CD4-positive, alpha-beta T cell (primary cell): ENCODE measurements around the gene RB1. TPM values are rescaled to one million over a fixed set of nuclear protein-coding genes. Genes with fewer than 3 reads are reported as not detected.
"Not testable (repeated sequence)": the region's sequence is repeated elsewhere in the genome, so short reads cannot be mapped to it uniquely, and the experiment has no call there.

Experiments used
- ATAC-seq: fragments of 200-7000 bp; cut with Tn5 transposase; one replicate; pipeline ENCODE4 v1.10.0; 2022; ENCODE audit warnings: mild to moderate bottlenecking; ENCODE audit not compliant: poor library complexity
- CTCF ChIA-PET: fragments of 350-600 bp; sonication (Branson Sonifier 250); formaldehyde crosslinking; loops from one replicate; lab custom pipeline; 2021; ENCODE audit warnings: antibody characterized with exemption, inconsistent platforms; lab: Charles Lee
- POLR2A ChIA-PET: fragments of 350-600 bp; sonication (Branson Sonifier 250); formaldehyde crosslinking; loops from one replicate; lab custom pipeline; 2021; ENCODE audit warnings: antibody characterized with exemption, inconsistent platforms; lab: Charles Lee
- DNase-seq, 14 experiments: peaks; one replicate each; pipeline ENCODE4 v3.0.0-alpha.2; 2013 to 2020; ENCODE audit warnings: mixed read lengths in 2 of 14
- H3K27ac ChIP-seq, 2 donors: one replicate each; pipeline versions ENCODE4 v1.5.1 to v1.7.0; 2013; ENCODE audit warnings: low read length in 2 of 2, low read depth in 1 of 2, mild to moderate bottlenecking in 1 of 2
- H3K27me3 ChIP-seq, 2 experiments: 1 replicate in 1 of 2; 2 replicates in 1 of 2; pipeline versions ENCODE4 v1.6.1 to v1.7.0; 2013; ENCODE audit warnings: low read length in 2 of 2, control low read depth in 1 of 2, mild to moderate bottlenecking in 1 of 2, moderate library complexity in 1 of 2; ENCODE audit not compliant: insufficient read depth in 2 of 2, control insufficient read depth in 1 of 2
- H3K36me3 ChIP-seq: one replicate; pipeline ENCODE4 v1.6.1; 2013; ENCODE audit warnings: low read length, control low read depth; ENCODE audit not compliant: insufficient read depth
- H3K4me1 ChIP-seq: one replicate; pipeline ENCODE4 v1.6.1; 2013; ENCODE audit warnings: low read length, control low read depth; ENCODE audit not compliant: insufficient read depth
- H3K4me3 ChIP-seq: one replicate; pipeline ENCODE4 v1.5.1; 2013; ENCODE audit warnings: mild to moderate bottlenecking, low read length, moderate library complexity
- H3K9me3 ChIP-seq, 2 experiments: 1 replicate in 1 of 2; 2 replicates in 1 of 2; pipeline versions ENCODE4 v1.6.1 to v1.7.0; 2013; ENCODE audit warnings: low read length in 2 of 2, mild to moderate bottlenecking in 2 of 2, control low read depth in 1 of 2, moderate library complexity in 1 of 2; ENCODE audit not compliant: control insufficient read depth in 1 of 2, insufficient read depth in 1 of 2
- H3K27ac Mint-ChIP-seq: one replicate; pipeline ENCODE4 v1.8.0; 2020; ENCODE audit warnings: mixed read lengths
- H3K27me3 Mint-ChIP-seq: one replicate; pipeline ENCODE4 v1.8.0; 2021; ENCODE audit warnings: mixed read lengths
- H3K36me3 Mint-ChIP-seq: one replicate; pipeline ENCODE4 v1.8.0; 2021; ENCODE audit warnings: low read depth, mixed read lengths
- H3K4me1 Mint-ChIP-seq: one replicate; pipeline ENCODE4 v1.8.0; 2021; ENCODE audit warnings: low read depth, mixed read lengths
- H3K4me3 Mint-ChIP-seq: one replicate; pipeline ENCODE4 v1.8.0; 2020; ENCODE audit warnings: mild to moderate bottlenecking, mixed read lengths
- H3K9me3 Mint-ChIP-seq: one replicate; pipeline ENCODE4 v1.8.0; 2020; ENCODE audit warnings: mixed read lengths
- CTCF ChIP-seq: fragments of 200-600 bp; IDR thresholded peaks from one replicate; pipeline ENCODE4 v1.8.0; 2022; ENCODE audit warnings: antibody characterized with exemption, mild to moderate bottlenecking
- intact Hi-C, 2 experiments: fragments of 100-400 bp; cut with DNase I in 1 of 2; cut with micrococcal nuclease in 1 of 2; formaldehyde crosslinking; loops; one replicate each; pipeline versions ENCODE4 v1.15.1 to v1.9.0; 2023 to 2025; cut with DNase I, micrococcal nuclease
- total RNA-seq, 174 experiments: library from RNA in 2 of 174; stranded (reverse) in 2 of 174; gene quantifications; one replicate each; pipeline ENCODE4 v1.2.3 and lab custom pipeline; 2021 to 2026

Gene RB1
- total RNA-seq, 2 experiments from 2014 or later, result 14.9 to 18.4 TPM

- no peak overlapping the region for H3K27ac ChIP-seq
- no peaks in the 10 kb centered on the region for H3K4me1 ChIP-seq
- Mint-ChIP-seq H3K27me3 (no peaks in the 10 kb centered on the region), H3K4me1 (no peaks in the 10 kb centered on the region), H3K9me3 (peaks cover 13% of the 10 kb centered on the region), H3K27ac (no peak overlapping the region), H3K36me3 (peaks cover 70% of the 10 kb centered on the region), H3K4me3 (no peak overlapping the region)
- CTCF ChIA-PET, result no interaction called here
- DNase-seq (no peak), ATAC-seq (no peak)
- H3K27me3 ChIP-seq, result no peaks in the 10 kb centered on the region
- intact Hi-C loops, result no loop called here
- TF ChIP-seq CTCF, result no peak
- H3K9me3 ChIP-seq, result peaks cover 0 to 13% of the 10 kb centered on the region in 2 experiments
- POLR2A ChIA-PET, result interaction anchor here (1.2 kb wide), 1 partner anchor 179 kb away, joined by 3 read pairs; the partner anchor contains the start of gene RCBTB2
- H3K36me3 ChIP-seq, result peaks cover 21% of the 10 kb centered on the region
- H3K4me3 ChIP-seq, result no peak overlapping the region
Measured at GRCh38 chr13:48353590-48353989, 50.0 kb downstream of the RB1 start.

GRCh38 chr13:48355524-48355923 is 52.0 kb downstream of the RB1 start:
- H3K4me3 ChIP-seq, DNase-seq, H3K27me3 ChIP-seq, H3K27ac Mint-ChIP-seq, intact Hi-C loops, H3K4me1 ChIP-seq, ATAC-seq, H3K4me3 Mint-ChIP-seq, H3K27me3 Mint-ChIP-seq, H3K4me1 Mint-ChIP-seq, H3K27ac ChIP-seq, POLR2A ChIA-PET, CTCF ChIA-PET: not testable (repeated sequence)
- peaks cover 60% of the 10 kb centered on the region for H3K36me3 Mint-ChIP-seq
- Histone ChIP-seq H3K9me3 (peaks cover 0 to 13% of the 10 kb centered on the region in 2 experiments), H3K36me3 (peaks cover 12% of the 10 kb centered on the region)
- H3K9me3 Mint-ChIP-seq, result peaks cover 12% of the 10 kb centered on the region

GRCh38 chr13:48356750-48357149 is 53.2 kb downstream of the RB1 start:
- Mint-ChIP-seq H3K4me1 (no peaks in the 10 kb centered on the region), H3K27me3 (no peaks in the 10 kb centered on the region), H3K4me3 (no peak overlapping the region), H3K9me3 (peaks cover 12% of the 10 kb centered on the region), H3K36me3 (peaks cover 47% of the 10 kb centered on the region), H3K27ac (no peak overlapping the region)
- TF ChIP-seq CTCF, result no peak
- H3K4me1 ChIP-seq, result no peaks in the 10 kb centered on the region
- H3K4me3 ChIP-seq, result no peak overlapping the region
- CTCF ChIA-PET, result no interaction called here
- H3K27ac ChIP-seq, result no peak overlapping the region
- H3K27me3 ChIP-seq, result no peaks in the 10 kb centered on the region
- no peak for ATAC-seq
- intact Hi-C loops, result no loop called here
- H3K9me3 ChIP-seq, result peaks cover 0 to 13% of the 10 kb centered on the region in 2 experiments
- no peak for DNase-seq
- H3K36me3 ChIP-seq, result peaks cover 4% of the 10 kb centered on the region
- POLR2A ChIA-PET, result interaction anchor here (1.0 to 1.1 kb wide), 2 partner anchors 55 to 319 kb away, joined by 3 read pairs; no protein-coding TSS in a partner anchor

- no peak for ATAC-seq
- H3K36me3 Mint-ChIP-seq, result peaks cover 47% of the 10 kb centered on the region
- H3K4me1 ChIP-seq, result no peaks in the 10 kb centered on the region
- no peak overlapping the region for H3K4me3 Mint-ChIP-seq
- peaks cover 12% of the 10 kb centered on the region for H3K36me3 ChIP-seq
- no peaks in the 10 kb centered on the region for H3K9me3 Mint-ChIP-seq
- ChIA-PET CTCF (no interaction called here), POLR2A (no interaction called here)
- H3K4me1 Mint-ChIP-seq, result no peaks in the 10 kb centered on the region
- no peak for TF ChIP-seq CTCF
- H3K27me3 Mint-ChIP-seq, result no peaks in the 10 kb centered on the region
- H3K27ac Mint-ChIP-seq, result no peak overlapping the region
- no peak overlapping the region for H3K4me3 ChIP-seq
- no peaks in the 10 kb centered on the region for H3K9me3 ChIP-seq
- no peak for DNase-seq
- no peak overlapping the region for H3K27ac ChIP-seq
- H3K27me3 ChIP-seq, result no peaks in the 10 kb centered on the region
- intact Hi-C loops, result loop anchor here in 1 of 2 experiments (5.0 kb wide), 1 partner anchor 32 kb away; no protein-coding TSS in a partner anchor
Measured at GRCh38 chr13:48369988-48370387, 66.4 kb downstream of the RB1 start.
